Chondrocyte (in vitro differentiated cells): ENCODE measurements around the gene ZNF438. TPM values are rescaled to one million over a fixed set of nuclear protein-coding genes. Genes with fewer than 3 reads are reported as not detected.

Experiments used
- DNase-seq: peaks from one replicate; pipeline ENCODE4 v3.0.0; 2021; ENCODE audit warnings: mixed read lengths, low spot score
- H3K27ac Mint-ChIP-seq: one replicate; pipeline ENCODE4 v1.8.0; 2021; ENCODE audit warnings: mild to moderate bottlenecking, moderate library complexity, mixed read lengths; ENCODE audit not compliant: unreplicated experiment
- H3K27me3 Mint-ChIP-seq: 2 replicates; pipeline ENCODE4 v1.8.0; 2021; ENCODE audit warnings: low read depth, mixed read lengths
- H3K36me3 Mint-ChIP-seq: 2 replicates; pipeline ENCODE4 v1.8.0; 2021; ENCODE audit warnings: low read depth, mixed read lengths
- H3K4me1 Mint-ChIP-seq: 2 replicates; pipeline ENCODE4 v1.8.0; 2021; ENCODE audit warnings: low read depth, mild to moderate bottlenecking, mixed read lengths
- H3K4me3 Mint-ChIP-seq: one replicate; pipeline ENCODE4 v1.8.0; 2021; ENCODE audit warnings: mild to moderate bottlenecking, moderate library complexity, mixed read lengths; ENCODE audit not compliant: unreplicated experiment
- H3K9me3 Mint-ChIP-seq: 2 replicates; pipeline ENCODE4 v1.8.0; 2021; ENCODE audit warnings: low read depth, mixed read lengths
- CTCF ChIP-seq: fragments of 200-600 bp; sonication (generic); IDR thresholded peaks from 2 replicates; pipeline ENCODE4 v1.5.0; 2021; ENCODE audit warnings: antibody characterized with exemption, mild to moderate bottlenecking, moderate library complexity
- total RNA-seq: library from RNA; stranded (reverse); gene quantifications from 3 replicates; pipeline ENCODE4 v1.2.1, GENCODE V29; 2021

Gene ZNF438
- total RNA-seq, 1 donor from 2014 or later = 4.9 TPM

GRCh38 chr10:31020209-31020608, 11.5 kb downstream of the ZNF438 start:
- Mint-ChIP-seq H3K4me3 (no peak overlapping the region), H3K4me1 (peaks cover 19% of the 10 kb centered on the region), H3K36me3 (no peaks in the 10 kb centered on the region), H3K27me3 (no peaks in the 10 kb centered on the region), H3K9me3 (no peaks in the 10 kb centered on the region), H3K27ac (no peak overlapping the region)
- no peak for TF ChIP-seq CTCF
- DNase-seq = no peak

GRCh38 chr10:31018962-31019361, 12.7 kb downstream of the ZNF438 start:
- DNase-seq = no peak
- Mint-ChIP-seq H3K27ac (no peak overlapping the region), H3K36me3 (no peaks in the 10 kb centered on the region), H3K4me1 (peaks cover 16% of the 10 kb centered on the region), H3K27me3 (no peaks in the 10 kb centered on the region), H3K9me3 (no peaks in the 10 kb centered on the region), H3K4me3 (no peak overlapping the region)
- TF ChIP-seq CTCF = no peak

- Mint-ChIP-seq H3K4me3 (no peak overlapping the region), H3K36me3 (peaks cover 3% of the 10 kb centered on the region), H3K9me3 (no peaks in the 10 kb centered on the region), H3K27ac (no peak overlapping the region), H3K4me1 (peaks cover 16% of the 10 kb centered on the region), H3K27me3 (no peaks in the 10 kb centered on the region)
- no peak for TF ChIP-seq CTCF
- DNase-seq = no peak
Measured at GRCh38 chr10:31018356-31018750, 13.3 kb downstream of the ZNF438 start.

- H3K27ac Mint-ChIP-seq = no peak overlapping the region
- no peak for TF ChIP-seq CTCF
- H3K4me3 Mint-ChIP-seq = no peak overlapping the region
- no peak for DNase-seq
- no peaks in the 10 kb centered on the region for H3K27me3 Mint-ChIP-seq
- H3K9me3 Mint-ChIP-seq = no peaks in the 10 kb centered on the region
- H3K36me3 Mint-ChIP-seq = peaks cover 3% of the 10 kb centered on the region
- H3K4me1 Mint-ChIP-seq = peaks cover 16% of the 10 kb centered on the region
Measured at GRCh38 chr10:31017534-31018355, 13.9 kb downstream of the ZNF438 start.

GRCh38 chr10:31014161-31014875, 17.3 kb downstream of the ZNF438 start:
- Mint-ChIP-seq H3K4me1 (peaks cover 33% of the 10 kb centered on the region), H3K9me3 (no peaks in the 10 kb centered on the region), H3K27me3 (no peaks in the 10 kb centered on the region), H3K36me3 (peaks cover 3% of the 10 kb centered on the region), H3K27ac (no peak overlapping the region), H3K4me3 (no peak overlapping the region)
- TF ChIP-seq CTCF = no peak
- no peak for DNase-seq
